Activated CD4-positive, alpha-beta T cell treated with anti-CD3 and anti-CD28 coated beads for 48 hours (primary cell): ENCODE data around the gene CDC45.
"Not testable (repeated sequence)": the region's sequence is repeated elsewhere in the genome, so short reads cannot be mapped to it uniquely, and the experiment has no call there.

Experiments used
- DNase-seq: peaks from one replicate; pipeline ENCODE4 v3.0.0-alpha.2; 2020

Gene CDC45

GRCh38 chr22:19517919-19518611, 38.3 kb downstream of the CDC45 start:
- DNase-seq, result no peak

GRCh38 chr22:19518635-19519034, 38.9 kb downstream of the CDC45 start:
- no peak for DNase-seq

- no peak for DNase-seq
Observed at GRCh38 chr22:19519041-19519926, 39.6 kb downstream of the CDC45 start.

GRCh38 chr22:19520007-19520406, 40.3 kb downstream of the CDC45 start:
- no peak for DNase-seq

- DNase-seq, result no peak
Observed at GRCh38 chr22:19520566-19521305, 41.0 kb downstream of the CDC45 start.

- DNase-seq, result no peak
Observed at GRCh38 chr22:19522190-19522880, 42.6 kb downstream of the CDC45 start.

GRCh38 chr22:19522881-19523239, 43.1 kb downstream of the CDC45 start:
- DNase-seq, result no peak

- DNase-seq, result peak; percentile 53
Observed at GRCh38 chr22:19523240-19524169, 43.8 kb downstream of the CDC45 start.

- DNase-seq, result no peak
Observed at GRCh38 chr22:19524170-19525115, 44.7 kb downstream of the CDC45 start, which contains the start of gene CLDN5. CLDN5 (minus strand) TSS chr22:19524410; CDS start chr22:19524255, 155 bp downstream.

GRCh38 chr22:19525116-19525660, 45.5 kb downstream of the CDC45 start:
- no peak for DNase-seq

- DNase-seq, result no peak
Observed at GRCh38 chr22:19525666-19526065, 45.9 kb downstream of the CDC45 start.

- no peak for DNase-seq
Observed at GRCh38 chr22:19526076-19526701, 46.5 kb downstream of the CDC45 start.

- no peak for DNase-seq
Observed at GRCh38 chr22:19526702-19527111, 47.0 kb downstream of the CDC45 start.

- no peak for DNase-seq
Observed at GRCh38 chr22:19527321-19527721, 47.6 kb downstream of the CDC45 start.

- no peak for DNase-seq
Observed at GRCh38 chr22:19527861-19528417, 48.2 kb downstream of the CDC45 start.

- DNase-seq, result no peak
Observed at GRCh38 chr22:19529811-19530210, 50.1 kb downstream of the CDC45 start.

- no peak for DNase-seq
Observed at GRCh38 chr22:19530751-19531150, 51.0 kb downstream of the CDC45 start.

GRCh38 chr22:19531327-19531726, 51.6 kb downstream of the CDC45 start:
- not testable (repeated sequence) for DNase-seq

- no peak for DNase-seq
Observed at GRCh38 chr22:19533049-19533626, 53.4 kb downstream of the CDC45 start.
